HG03135 (cell line): Measurements from ENCODE around the gene XRN1.
"Not testable (repeated sequence)": the region's sequence is repeated elsewhere in the genome, so short reads cannot be mapped to it uniquely, and the experiment has no call there.

Experiments
- ATAC-seq: cut with Tn5 transposase; IDR thresholded peaks from one replicate; pipeline ENCODE4 v1.9.1; 2021; ENCODE audit warnings: mild to moderate bottlenecking, moderate library complexity; ENCODE audit not compliant: unreplicated experiment

Gene XRN1, protein sequence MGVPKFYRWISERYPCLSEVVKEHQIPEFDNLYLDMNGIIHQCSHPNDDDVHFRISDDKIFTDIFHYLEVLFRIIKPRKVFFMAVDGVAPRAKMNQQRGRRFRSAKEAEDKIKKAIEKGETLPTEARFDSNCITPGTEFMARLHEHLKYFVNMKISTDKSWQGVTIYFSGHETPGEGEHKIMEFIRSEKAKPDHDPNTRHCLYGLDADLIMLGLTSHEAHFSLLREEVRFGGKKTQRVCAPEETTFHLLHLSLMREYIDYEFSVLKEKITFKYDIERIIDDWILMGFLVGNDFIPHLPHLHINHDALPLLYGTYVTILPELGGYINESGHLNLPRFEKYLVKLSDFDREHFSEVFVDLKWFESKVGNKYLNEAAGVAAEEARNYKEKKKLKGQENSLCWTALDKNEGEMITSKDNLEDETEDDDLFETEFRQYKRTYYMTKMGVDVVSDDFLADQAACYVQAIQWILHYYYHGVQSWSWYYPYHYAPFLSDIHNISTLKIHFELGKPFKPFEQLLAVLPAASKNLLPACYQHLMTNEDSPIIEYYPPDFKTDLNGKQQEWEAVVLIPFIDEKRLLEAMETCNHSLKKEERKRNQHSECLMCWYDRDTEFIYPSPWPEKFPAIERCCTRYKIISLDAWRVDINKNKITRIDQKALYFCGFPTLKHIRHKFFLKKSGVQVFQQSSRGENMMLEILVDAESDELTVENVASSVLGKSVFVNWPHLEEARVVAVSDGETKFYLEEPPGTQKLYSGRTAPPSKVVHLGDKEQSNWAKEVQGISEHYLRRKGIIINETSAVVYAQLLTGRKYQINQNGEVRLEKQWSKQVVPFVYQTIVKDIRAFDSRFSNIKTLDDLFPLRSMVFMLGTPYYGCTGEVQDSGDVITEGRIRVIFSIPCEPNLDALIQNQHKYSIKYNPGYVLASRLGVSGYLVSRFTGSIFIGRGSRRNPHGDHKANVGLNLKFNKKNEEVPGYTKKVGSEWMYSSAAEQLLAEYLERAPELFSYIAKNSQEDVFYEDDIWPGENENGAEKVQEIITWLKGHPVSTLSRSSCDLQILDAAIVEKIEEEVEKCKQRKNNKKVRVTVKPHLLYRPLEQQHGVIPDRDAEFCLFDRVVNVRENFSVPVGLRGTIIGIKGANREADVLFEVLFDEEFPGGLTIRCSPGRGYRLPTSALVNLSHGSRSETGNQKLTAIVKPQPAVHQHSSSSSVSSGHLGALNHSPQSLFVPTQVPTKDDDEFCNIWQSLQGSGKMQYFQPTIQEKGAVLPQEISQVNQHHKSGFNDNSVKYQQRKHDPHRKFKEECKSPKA (N-terminal part only)

DNA sequence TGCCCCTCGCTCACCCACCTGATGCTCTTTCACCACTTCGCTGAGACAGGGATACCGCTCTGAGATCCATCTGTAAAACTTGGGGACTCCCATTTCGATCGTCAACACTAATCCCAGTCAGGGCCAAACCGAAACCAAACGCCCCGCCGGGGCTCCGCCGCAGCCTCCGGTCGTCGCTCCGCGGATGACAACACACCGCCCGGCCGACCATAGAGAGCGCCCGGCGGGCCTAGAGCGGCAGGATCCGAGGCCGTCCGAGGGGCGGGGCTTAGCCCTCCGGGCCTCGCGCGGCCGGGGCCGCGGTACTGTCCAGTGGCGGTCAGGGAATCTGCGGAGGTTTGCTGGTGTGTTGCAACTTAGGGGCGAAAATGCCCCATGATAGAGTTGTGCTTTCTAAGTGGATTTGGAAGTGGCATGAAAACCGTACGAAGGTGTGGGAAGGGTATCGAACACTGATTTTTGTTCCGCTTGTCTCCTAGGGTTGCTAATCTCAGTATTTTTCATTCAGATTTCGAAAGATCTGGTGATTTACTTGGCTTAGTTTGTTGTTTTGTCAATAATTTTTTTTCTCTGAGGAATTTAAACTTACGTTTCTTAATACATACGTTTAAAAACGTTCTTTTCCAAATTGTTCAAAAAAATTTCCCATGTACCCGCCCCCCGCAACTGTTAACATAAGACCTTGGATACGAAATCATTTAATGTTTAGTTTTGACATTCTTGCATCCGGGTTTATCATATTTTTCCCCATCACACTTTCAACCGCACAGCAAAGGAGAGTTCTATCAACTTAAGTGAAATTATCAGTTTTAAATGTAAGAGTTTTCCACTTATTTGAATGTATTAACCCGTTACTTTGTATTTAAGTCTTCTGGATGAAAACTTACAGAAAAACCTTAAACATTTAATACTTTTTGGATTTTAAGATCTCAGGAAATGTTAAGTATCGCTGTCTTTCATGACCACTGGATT is at the start of gene XRN1:
XRN1 (minus strand) TSS at position 186 of the 972 bp plus-strand sequence; CDS start at position 93, 93 bp downstream.
- ATAC-seq: peak; percentile 90

DNA sequence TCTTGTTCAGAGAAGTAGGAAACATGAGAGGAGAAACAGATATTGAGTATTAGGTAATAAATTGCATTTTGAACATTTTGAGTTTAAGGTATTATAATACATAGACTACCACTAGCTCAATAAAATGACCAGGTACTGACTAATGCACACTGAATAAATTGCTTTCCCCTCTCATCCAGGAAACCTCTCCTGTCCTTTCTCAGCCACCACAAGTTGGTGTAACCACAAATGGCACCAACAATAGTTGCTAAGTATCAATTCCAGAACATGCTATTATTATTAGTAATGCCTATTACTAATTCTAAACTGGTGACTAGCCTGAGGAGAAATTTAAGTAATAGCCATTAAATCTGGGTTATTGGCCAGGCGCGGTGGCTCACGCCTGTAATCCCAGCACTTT is 47.3 kb upstream of the XRN1 start:
- ATAC-seq: no peak

DNA sequence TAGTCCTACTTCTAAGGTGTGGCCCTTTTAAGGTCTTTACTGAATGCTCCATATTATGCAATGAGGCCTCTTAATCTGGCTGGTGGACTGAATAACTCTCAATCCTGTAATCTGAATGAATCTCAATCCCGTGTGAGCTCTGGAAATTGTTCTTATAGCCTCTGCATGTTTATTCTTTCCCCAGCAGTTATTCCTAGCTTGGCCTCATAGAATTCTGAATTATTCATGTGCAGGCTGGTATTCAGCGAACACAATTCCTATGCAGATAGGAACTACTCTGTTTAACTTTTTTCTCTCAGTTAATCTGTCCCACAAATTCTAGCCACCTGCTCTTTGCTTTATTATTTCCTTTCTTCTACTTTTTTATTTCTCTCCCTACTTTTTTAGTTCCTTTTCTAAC is 44.3 kb upstream of the XRN1 start:
- no peak for ATAC-seq

DNA sequence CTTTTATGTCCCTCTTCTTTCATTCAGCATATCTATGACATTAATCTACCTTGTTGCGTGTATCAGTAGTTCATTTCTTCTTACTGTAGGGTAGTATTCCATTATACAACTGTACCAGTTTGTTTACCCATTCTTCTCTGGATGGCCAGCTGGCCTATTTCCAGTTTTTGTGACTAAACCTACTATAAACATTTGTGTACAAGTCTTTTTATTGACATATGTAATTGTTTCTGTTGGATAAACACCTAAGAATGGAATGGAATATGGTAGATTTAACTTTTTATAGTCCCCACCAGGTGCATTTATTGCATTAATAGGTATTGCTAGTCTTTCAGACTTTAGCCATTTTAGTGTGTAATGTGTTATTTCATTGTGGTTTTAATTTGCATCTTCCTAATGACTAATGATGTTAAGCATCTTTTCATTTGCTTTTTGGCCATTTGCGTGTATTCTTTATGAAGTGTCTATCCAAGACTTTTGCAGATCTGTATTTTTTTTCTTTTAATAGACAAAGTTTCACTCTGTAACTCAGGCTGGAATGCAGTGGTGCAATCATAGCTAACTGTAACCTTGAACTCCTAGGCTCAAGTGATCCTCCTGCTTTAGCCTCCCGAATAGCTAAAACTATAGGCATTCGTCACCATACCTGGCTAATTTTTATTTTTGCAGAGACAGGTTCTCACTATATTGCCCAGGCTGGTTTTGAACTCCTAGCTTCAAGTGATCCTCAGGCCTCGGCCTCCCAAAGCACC is 41.9 kb upstream of the XRN1 start:
- ATAC-seq: no peak

DNA sequence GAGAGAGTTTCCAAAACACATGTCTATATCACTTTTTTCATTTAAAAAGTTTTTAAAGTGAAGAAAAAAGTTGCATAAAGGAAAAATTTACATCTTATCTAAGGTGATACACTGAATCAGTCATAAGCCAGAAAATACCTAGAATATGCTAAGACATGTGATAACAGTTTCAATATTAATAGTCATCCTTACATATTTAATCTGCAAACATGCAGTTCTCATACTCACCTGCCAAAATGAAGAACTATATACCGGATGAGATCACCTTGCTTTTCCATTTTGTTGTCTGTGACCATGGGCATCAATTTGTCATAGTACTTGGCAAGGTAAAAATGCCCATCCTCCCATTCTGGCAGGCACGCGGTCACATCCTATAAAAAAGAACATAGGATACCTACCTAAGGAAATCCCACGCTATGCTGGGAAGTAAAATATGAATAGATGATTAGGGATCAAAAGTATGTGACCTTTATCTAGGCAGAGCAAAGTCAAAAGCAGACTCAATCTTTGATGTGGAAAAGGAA is 37.1 kb upstream of the XRN1 start:
- ATAC-seq: no peak

DNA sequence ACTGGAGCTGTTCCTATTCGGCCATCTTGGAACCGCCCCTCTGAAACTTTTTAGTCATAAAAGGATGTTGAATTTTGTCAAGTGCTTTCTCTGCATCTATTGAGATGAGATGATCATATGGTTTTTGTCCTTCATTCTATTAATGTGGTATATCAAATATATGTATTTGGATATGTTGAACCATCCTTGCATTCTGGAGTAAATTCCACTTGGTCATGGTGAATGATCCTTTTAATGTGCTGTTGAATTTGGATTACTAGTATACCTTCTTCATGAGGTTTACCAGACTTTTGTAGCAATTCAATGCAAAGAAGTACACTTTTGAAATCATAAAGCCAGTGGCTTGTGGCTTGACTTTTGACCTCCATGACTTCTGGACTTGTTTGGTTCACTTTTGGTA is 33.4 kb upstream of the XRN1 start:
- no peak for ATAC-seq

DNA sequence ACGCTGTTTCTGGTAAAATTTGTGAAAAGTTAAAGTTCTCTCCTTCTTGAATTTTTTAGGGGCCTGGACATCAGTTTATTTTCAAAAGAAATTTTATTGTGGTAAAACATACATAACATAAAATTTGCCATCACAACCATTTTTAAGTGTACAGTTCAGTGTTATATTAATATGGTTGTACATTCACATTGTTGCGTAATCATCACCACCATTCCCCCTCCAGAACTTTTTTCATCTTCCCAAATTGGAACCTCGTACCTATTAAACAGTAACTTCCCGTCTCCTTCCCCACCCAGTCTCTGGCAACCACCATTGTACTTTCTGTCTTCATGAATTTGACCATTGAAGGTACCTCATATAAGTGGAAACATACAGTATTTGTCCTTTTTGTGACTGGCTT is 23.0 kb upstream of the XRN1 start:
- ATAC-seq: no peak

DNA sequence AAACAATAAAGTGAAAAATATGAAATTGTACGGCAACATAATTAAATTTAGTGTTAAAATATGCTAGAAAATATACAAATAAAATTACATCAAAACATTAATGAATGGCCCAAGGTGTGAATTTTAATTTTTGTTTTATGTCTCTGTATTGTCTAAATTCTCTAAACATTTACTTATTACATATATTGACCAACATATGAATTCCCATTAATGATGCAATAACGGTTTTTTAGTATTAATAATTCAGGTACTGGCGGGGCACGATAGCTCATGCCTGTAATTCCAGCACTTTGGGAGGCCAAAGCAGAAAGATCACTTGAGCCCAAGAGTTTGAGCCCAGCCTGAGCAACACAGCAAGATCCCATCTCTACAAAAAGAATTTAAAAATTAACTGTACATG is 20.6 kb upstream of the XRN1 start:
- ATAC-seq: no peak

DNA sequence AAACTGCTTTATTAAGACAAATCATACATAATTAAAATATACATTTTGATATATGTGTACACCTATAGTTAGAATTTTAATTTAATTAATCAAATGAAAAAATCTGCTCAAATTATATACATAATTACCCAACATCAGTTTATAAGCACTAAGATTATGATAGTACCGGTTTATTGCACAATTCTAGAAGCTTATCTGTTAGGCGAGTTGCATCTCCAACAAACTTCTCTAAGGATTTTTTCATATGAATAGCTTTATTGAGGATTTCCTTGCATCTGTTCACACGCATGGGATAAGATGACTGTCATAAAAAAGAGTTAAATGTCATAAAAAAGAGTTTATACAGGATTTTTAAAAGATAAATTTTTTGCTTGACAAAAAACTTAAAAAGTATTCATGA is 19.9 kb upstream of the XRN1 start:
- ATAC-seq: no peak

DNA sequence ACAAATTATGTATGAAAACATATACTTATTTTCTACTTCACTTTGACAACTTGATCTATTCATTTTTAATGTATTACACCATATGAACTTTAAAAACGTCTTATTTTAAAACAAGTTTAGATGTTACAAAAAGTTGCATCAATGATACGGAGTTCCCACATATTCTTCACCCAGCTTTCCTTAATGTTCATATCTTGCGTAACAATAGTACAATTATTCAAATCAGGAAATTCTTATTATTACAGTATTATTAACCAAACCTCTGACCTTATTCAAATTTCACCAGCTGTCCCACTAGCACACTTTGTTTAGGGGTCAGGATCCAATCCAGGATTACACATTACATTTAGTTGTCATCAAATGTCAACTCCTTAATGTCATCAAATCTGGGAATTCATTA is 12.9 kb upstream of the XRN1 start:
- ATAC-seq: no peak

DNA sequence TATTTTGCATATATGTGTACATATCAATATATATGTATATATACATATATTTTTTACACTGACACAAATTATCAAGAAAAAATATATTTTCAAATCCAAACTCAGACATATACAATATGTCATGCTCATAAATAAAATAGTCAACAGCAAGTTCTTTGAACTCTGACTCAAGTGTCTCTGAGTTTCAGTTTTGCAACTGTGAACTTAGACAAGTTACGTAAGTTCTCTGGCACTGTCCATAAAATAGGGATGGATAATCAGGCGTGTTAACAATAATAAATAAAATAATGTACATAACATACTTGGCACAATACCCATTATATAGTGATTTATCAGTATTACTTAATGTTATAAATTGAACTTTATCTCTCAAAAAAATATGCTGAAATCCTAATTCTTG is 12.1 kb upstream of the XRN1 start:
- ATAC-seq: no peak

DNA sequence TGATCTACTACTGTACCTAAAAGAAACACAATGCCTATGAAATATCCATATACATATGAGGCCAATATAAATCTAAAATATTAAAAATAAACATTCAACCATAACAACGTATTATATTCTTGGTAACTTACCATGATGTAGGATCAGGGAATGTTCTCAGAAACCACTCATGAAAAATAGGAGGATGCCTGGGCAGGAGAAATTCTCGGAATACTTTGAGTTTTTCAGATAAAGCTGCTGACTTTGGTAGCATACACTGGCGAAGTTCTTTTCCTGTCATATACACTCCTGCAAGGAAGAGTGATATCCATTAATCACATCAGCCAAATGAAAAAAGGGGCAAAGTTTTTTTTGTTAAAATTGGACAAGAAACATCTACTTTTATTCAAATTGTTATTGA is 11.3 kb upstream of the XRN1 start:
- ATAC-seq: no peak

DNA sequence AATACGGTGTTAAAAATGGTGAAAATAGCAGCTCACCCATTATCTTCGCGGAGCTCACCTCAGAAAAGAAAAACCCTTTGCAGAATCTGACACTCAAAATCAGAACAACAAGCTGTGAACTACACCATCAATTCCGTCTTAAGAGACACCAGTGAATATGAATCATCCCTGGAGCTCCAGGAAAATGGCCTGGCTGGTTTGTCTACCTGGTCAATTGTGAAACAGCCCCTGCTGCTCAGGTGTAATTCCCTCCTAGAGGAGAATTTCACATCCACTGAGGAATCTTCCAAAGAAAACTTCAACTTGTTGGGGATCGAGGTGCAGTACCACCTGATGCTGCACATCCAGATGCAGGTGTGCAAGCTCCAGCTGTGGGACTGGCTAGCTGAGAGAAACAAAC is 3.0 kb upstream of the XRN1 start:
- no peak for ATAC-seq

DNA sequence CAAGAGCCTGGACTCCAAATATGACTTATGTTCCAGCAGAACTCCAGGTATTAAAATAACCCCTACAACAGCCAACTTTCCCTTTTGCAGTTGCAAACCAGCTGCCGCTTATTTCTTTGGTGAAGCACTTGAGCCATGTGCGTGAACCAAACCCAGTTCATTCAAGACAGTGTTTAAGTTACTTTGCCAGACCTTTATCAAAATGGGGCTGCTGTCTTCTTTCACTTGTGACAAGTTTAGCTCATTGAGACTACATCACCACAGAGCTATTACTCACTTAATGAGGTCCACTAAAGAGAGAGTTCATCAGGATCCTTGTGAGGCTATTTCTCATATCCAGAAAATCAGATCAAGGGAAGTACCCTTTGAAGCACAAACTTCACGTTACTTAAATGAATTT is 2.4 kb upstream of the XRN1 start:
- ATAC-seq: no peak

DNA sequence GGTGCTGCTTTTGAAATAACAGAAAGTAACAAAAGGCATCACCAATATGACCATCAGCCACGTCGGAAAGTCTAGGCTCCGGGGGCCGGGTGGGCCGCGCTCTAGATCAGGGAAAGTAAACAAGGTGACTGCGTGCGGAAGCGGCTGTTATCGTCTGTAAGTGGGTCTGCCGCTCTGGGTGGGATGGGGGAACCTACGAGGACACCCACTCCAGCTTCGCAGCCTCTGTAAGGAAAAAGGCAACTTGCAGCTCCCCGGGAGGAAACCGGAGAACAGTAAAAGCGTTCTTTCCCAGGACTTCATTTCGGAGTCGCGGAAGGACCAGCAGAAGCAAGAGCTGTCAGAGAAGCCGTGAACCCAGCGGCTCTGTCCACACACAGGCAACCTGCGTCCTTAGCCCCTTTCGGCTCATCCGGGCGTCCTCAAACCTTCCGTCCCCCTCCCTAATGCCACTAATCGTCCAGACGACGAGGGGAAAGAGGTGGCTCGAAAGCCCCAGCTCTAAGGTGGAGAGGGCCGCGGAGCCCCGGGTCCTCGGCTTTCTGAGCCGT is 461 bp downstream of the XRN1 start:
- peak; percentile 32 for ATAC-seq

DNA sequence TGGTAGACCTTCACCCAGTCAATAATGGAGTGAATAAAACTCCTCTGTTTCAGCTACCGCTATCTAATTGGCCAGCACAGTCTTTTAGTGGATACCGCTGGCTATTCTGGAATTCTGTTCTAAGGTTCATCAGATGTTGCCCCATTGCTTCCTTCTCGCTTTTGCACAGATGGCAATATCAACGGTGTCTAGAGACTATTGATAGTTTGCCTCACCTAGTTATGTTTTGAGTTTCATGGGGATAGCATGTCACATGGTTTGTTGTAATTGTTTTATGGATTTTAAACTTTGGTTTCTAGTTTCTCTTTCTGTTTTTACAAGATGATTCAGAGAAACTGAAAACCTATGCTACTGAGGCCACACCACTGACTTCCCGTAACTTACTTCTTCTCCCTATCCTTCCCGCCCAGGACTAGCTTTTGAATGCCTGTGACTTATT is 2.0 kb downstream of the XRN1 start:
- no peak for ATAC-seq

DNA sequence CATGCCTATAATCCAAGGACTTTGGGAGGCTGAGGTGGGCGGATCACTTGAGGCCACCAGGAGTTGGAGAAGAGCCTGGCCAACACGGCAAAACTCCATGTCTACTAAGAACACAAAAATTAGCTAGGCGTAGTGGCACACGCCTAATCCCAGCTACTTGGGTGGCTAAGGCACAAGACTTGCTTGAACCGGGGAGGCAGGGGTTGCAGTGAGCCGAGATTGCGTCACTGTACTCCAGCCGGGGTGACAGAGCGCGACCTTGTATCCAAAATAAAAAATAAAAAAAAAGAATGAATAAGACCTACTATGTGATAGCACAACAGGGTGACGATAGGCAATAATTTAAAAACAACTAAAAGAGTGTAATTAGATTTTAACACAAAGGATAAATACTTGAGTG is 3.5 kb downstream of the XRN1 start:
- ATAC-seq: no peak

DNA sequence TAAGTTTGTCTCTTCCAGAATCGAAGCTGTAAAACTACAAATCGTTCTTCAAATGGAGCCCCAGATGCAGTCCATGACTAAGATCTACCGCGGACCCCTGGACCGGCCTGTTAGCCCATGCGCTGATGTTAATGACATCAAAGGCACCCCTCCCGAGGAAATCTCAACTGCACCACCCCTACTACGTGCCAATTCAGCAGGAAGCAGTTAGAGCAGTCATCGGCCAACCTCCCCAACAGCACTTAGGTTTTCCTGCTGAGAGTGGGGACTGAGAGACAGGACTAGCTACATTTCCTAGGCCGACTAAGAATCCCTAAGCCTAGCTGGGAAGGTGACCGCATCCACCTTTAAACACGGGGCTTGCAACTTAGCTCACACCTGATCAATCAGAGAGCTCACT is 4.8 kb downstream of the XRN1 start:
- ATAC-seq: not testable (repeated sequence)
